Right lobe of liver (tissue), 6 donors: ENCODE data around the gene SPOCK2. TPM values are rescaled to one million over a fixed set of nuclear protein-coding genes. Genes with fewer than 3 reads are reported as not detected.
A peak's percentile ranks its signal among the peaks of the same experiment; 100 is the strongest.

Source experiments
- ATAC-seq, 4 donors: fragments of 200-7000 bp; cut with Tn5 transposase; one replicate each; pipeline ENCODE4 v1.9.1; 2020; ENCODE audit warnings: mild to moderate bottlenecking in 4 of 4, moderate library complexity in 4 of 4
- DNase-seq, 3 donors: peaks; one replicate each; pipeline ENCODE4 v3.0.0-alpha.2; 2020
- H3K27ac ChIP-seq, 3 donors: fragments of 200-600 bp; one replicate each; pipeline ENCODE4 v1.8.0; 2022
- H3K27me3 ChIP-seq, 2 donors: fragments of 200-600 bp; one replicate each; pipeline ENCODE4 v1.8.0; 2022
- H3K36me3 ChIP-seq, 4 donors: fragments of 200-600 bp; sonication (generic) in 1 of 4; one replicate each; pipeline versions ENCODE4 v1.5.1 to v1.8.0; 2017 to 2022; ENCODE audit warnings: control low read depth in 1 of 4
- H3K4me1 ChIP-seq, 4 donors: fragments of 200-600 bp; sonication (generic) in 1 of 4; one replicate each; pipeline versions ENCODE4 v1.5.1 to v1.8.0; 2017 to 2022; ENCODE audit warnings: control low read depth in 1 of 4
- H3K4me3 ChIP-seq, 3 donors: fragments of 200-600 bp; one replicate each; pipeline ENCODE4 v1.8.0; 2022
- H3K9me3 ChIP-seq, 4 donors: fragments of 200-600 bp; sonication (generic) in 1 of 4; one replicate each; pipeline versions ENCODE4 v1.5.1 to v1.8.0; 2017 to 2022; ENCODE audit warnings: control low read depth in 1 of 4
- POLR2A ChIP-seq: fragments of 450-650 bp; IDR thresholded peaks from one replicate; pipeline ENCODE4 v1.6.1; 2017; ENCODE audit warnings: antibody characterized with exemption, mild to moderate bottlenecking
- WGBS: methylation state at CpG from one replicate; pipeline ENCODE4 v1.1.6; 2018; ENCODE audit warnings: low coverage, low lambda C conversion rate; ENCODE audit not compliant: insufficient coverage; ENCODE audit errors: missing lambda C conversion rate; 5-methylcytosine and 5-hydroxymethylcytosine counted together
- intact Hi-C, 2 donors: fragments of 100-400 bp; cut with DNase I; formaldehyde crosslinking; loops; one replicate each; pipeline versions ENCODE4 v1.11.2 to v1.14.1; 2022
- total RNA-seq, 6 experiments: library from RNA; depleted of rRNA in 2 of 6; stranded (reverse); fragments of >200 nt in 2 of 6; fragmentation: NEBNext Ultra II Directional in 3 of 6; extraction: Animal tissue kit (Norgen Biotek cat#: 25700) in 3 of 6; gene quantifications; one replicate each; pipeline versions ENCODE4 v1.1.0 to v1.2.4, GENCODE V29; 2016 to 2023
- TF ChIP-seq, protein P1 (sequence below), 4 donors: fragments of 200-600 bp in 3 of 4; fragments of 450-650 bp in 1 of 4; IDR thresholded peaks; one replicate each; pipeline versions ENCODE4 v1.5.1 to v1.8.0; 2016 to 2022; ENCODE audit warnings: antibody characterized with exemption in 4 of 4, mild to moderate bottlenecking in 2 of 4
- donor health status: DM: no; HTN: yes; CAD: no.
- donor health status: DM: no; HTN: no; CAD: no.
- donor health status: DM: no; HTN: no; CAD: no.
- donor health status: DM: no; HTN: yes; CAD: no.
- donor health status: DM: no; HTN: yes; CAD: no.

Gene SPOCK2
- total RNA-seq, 6 experiments from 2014 or later, result 0.72 to 3.0 (median 1.2) TPM

DNA sequence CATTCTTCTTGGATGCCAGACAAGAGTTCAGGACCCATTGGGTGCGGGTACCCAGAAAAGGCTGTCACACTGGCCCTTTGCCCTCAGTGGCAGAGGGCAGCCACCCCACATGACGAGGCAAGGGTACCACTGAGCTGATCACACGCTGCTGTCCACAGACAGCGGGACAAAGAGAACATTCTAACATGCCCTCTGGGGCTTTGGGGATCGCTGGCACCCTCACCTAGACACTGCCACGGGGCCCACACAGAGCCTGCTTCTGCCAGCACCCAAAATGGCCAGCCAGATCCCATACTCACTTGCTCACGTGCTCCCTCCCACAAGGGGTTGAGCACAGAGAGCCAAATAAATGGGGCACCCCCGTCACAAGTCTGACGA is 16.7 kb upstream of the SPOCK2 start:
- ATAC-seq, result no peak
- Histone ChIP-seq H3K27me3 (no peaks in the 10 kb centered on the region), H3K4me3 (no peak overlapping the region), H3K4me1 (peaks cover 0 to 9% (median 0%) of the 10 kb centered on the region in 4 donors), H3K36me3 (peaks cover 0 to 4% (median 2%) of the 10 kb centered on the region in 4 donors), H3K27ac (no peak overlapping the region), H3K9me3 (no peaks in the 10 kb centered on the region)
- intact Hi-C loops, result no loop called here
- TF ChIP-seq, protein P1, sequence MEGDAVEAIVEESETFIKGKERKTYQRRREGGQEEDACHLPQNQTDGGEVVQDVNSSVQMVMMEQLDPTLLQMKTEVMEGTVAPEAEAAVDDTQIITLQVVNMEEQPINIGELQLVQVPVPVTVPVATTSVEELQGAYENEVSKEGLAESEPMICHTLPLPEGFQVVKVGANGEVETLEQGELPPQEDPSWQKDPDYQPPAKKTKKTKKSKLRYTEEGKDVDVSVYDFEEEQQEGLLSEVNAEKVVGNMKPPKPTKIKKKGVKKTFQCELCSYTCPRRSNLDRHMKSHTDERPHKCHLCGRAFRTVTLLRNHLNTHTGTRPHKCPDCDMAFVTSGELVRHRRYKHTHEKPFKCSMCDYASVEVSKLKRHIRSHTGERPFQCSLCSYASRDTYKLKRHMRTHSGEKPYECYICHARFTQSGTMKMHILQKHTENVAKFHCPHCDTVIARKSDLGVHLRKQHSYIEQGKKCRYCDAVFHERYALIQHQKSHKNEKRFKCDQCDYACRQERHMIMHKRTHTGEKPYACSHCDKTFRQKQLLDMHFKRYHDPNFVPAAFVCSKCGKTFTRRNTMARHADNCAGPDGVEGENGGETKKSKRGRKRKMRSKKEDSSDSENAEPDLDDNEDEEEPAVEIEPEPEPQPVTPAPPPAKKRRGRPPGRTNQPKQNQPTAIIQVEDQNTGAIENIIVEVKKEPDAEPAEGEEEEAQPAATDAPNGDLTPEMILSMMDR (IDR thresholded peaks at IDR 0.05), result no peak
- no peak for TF ChIP-seq POLR2A
- DNase-seq, result no peak
- 95% methylated on average over 6 of the region's 9 CpGs for WGBS

DNA sequence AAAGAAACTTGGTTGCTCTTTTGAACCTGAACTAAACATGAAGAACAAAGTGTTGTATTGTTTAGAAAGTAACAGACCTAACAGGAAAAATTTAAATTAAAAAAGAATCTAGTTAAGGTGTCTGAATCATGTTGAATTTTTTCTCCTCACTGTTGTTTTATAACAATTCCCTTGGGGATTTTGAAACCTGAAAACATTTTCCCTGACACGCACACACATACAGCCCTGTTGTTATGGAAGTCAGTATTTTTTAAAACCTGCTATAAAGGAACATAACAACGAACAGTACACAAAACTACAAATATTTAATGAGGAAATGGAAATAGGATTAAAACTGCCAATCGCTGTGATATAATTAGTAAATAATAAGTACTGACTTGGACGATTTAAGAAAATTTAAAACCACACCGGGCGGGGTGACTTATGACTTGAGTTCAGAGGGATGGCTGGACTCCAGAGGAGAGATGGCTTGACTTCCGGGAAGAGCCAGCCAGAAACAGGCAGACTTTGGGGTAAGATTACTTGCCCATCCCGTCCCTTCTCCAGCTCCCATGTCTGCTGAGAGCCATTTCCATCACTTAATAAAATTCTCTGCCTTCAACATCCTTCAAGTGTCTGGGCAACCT is 16.2 kb upstream of the SPOCK2 start:
- Histone ChIP-seq H3K27ac (no peak overlapping the region), H3K36me3 (peaks cover 0 to 4% (median 2%) of the 10 kb centered on the region in 4 donors), H3K9me3 (no peaks in the 10 kb centered on the region), H3K27me3 (no peaks in the 10 kb centered on the region), H3K4me1 (peaks cover 0 to 14% (median 2%) of the 10 kb centered on the region in 4 donors), H3K4me3 (no peak overlapping the region)
- no peak for TF ChIP-seq POLR2A
- TF ChIP-seq, protein P1 (IDR thresholded peaks at IDR 0.05), result no peak
- ATAC-seq, result no peak
- 92% methylated on average over 6 of the region's 8 CpGs for WGBS
- intact Hi-C loops, result no loop called here
- no peak for DNase-seq

DNA sequence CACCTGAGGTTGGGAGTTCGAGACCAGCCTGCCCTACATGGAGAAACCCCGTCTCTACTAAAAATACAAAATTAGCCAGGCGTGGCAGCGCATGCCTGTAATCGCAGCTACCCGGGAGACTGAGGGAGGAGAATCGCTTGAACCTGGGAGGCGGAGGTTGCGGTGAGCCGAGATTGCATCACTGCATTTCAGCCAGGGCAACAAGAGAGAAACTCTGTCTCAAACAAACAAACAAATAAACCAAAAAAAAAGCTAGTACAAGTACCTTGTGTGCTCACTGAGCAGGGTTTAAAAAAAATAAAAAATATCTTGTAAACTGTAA is 11.2 kb upstream of the SPOCK2 start:
- TF ChIP-seq, protein P1 (IDR thresholded peaks at IDR 0.05), result no peak
- no peak for TF ChIP-seq POLR2A
- Histone ChIP-seq H3K27me3 (no peaks in the 10 kb centered on the region), H3K36me3 (peaks cover 0 to 4% (median 2%) of the 10 kb centered on the region in 4 donors), H3K27ac (peak overlapping the region in 2 of 3 donors; percentile 73 to 87), H3K4me3 (no peak overlapping the region), H3K4me1 (peaks cover 0 to 47% (median 11%) of the 10 kb centered on the region in 4 donors), H3K9me3 (no peaks in the 10 kb centered on the region)
- intact Hi-C loops, result no loop called here
- 75% methylated on average over 10 of the region's 10 CpGs for WGBS
- peak in 3 of 4 donors; percentile 3 to 26 (median 8) for ATAC-seq
- DNase-seq, result peak in 1 of 3 donors; percentile 72

DNA sequence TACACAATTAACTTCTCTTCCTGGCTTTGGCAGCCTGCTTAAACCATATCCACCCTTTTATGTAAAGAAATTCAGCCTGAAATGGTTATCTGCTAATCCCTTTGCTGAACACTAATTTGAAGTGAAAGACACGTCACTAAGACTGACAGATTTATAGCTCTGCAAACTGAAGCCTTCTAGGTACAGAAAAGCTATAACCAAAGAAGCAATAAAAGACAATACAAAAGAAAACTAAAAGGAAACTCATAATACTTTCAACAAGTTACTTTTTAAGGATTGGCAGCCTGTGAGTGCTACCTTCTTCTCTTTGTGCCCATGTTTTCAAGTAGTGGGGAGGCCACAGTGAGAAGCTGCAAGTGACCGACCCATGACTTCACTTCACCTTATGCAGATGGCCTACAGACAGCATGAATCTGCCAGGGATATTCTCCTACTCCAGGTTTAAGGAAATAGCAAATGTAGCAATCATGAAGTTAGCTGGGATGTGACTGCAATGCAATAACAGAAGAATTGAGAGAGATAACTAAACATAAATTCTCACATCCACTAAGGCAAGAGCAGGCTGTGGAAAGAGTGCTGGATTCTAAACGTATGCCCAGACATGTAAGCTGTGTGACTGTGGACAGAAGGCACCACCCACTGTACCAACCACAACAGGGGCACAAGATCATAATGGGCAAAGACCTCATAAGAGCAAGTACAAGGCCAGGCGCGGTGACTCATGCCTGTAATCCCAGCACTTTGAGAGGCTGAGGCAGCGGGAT is 10.7 kb upstream of the SPOCK2 start:
- peak overlapping the region; percentile 9 to 87 (median 73) for H3K27ac ChIP-seq
- intact Hi-C loops, result no loop called here
- no peak overlapping the region for H3K4me3 ChIP-seq
- peaks cover 0 to 4% (median 2%) of the 10 kb centered on the region in 4 donors for H3K36me3 ChIP-seq
- TF ChIP-seq, protein P1 (IDR thresholded peaks at IDR 0.05), result no peak
- TF ChIP-seq POLR2A, result no peak
- no peaks in the 10 kb centered on the region for H3K27me3 ChIP-seq
- H3K4me1 ChIP-seq, result peaks cover 0 to 47% (median 11%) of the 10 kb centered on the region in 4 donors
- peak in 3 of 4 donors; percentile 4 to 17 (median 15) for ATAC-seq
- WGBS, result 58% methylated on average over 6 of the region's 6 CpGs
- H3K9me3 ChIP-seq, result no peaks in the 10 kb centered on the region
- no peak for DNase-seq
